HepG2 (cell line): Measurements from ENCODE around the gene PPIB. TPM values are rescaled to one million over a fixed set of nuclear protein-coding genes. Genes with fewer than 3 reads are reported as not detected.

Experiments used
- AKAP8 ChIP-seq: sonication (generic); formaldehyde crosslinking; IDR thresholded peaks from 2 replicates; pipeline ENCODE4 v1.5.1; 2020; ENCODE audit warnings: mild to moderate bottlenecking, missing genetic modification reagents
- ARNT ChIP-seq: fragments of 450-650 bp; IDR thresholded peaks from 2 replicates; pipeline ENCODE4 v1.6.1; 2017
- HNF1B ChIP-seq: sonication (generic); formaldehyde crosslinking; IDR thresholded peaks from 2 replicates; pipeline ENCODE4 v1.5.1; 2020; ENCODE audit warnings: mild to moderate bottlenecking, moderate library complexity, missing genetic modification reagents
- KDM5B ChIP-seq: sonication (generic); formaldehyde crosslinking; IDR thresholded peaks from 2 replicates; pipeline ENCODE4 v1.4.0; 2020; ENCODE audit warnings: missing genetic modification reagents, mild to moderate bottlenecking, borderline replicate concordance
- SNRNP70 ChIP-seq: fragments of 200-400 bp; formaldehyde crosslinking; IDR thresholded peaks from 2 replicates; pipeline ENCODE4 v1.6.1; 2017; ENCODE audit warnings: mild to moderate bottlenecking, low read depth, low read length, moderate library complexity
- SUZ12 ChIP-seq: fragments of 150-350 bp; IDR thresholded peaks from 2 replicates; pipeline ENCODE4 v1.6.1; 2014; ENCODE audit warnings: low read depth, low read length
- TGIF2 ChIP-seq: IDR thresholded peaks from 2 replicates; pipeline ENCODE4 v1.6.1; 2016; ENCODE audit warnings: control low read depth, missing compliant biosample characterization
- ZBTB7A ChIP-seq: sonication (generic); formaldehyde crosslinking; IDR thresholded peaks from 2 replicates; pipeline ENCODE4 v1.8.0; 2022; ENCODE audit warnings: mild to moderate bottlenecking, missing genetic modification reagents
- ZNF441 ChIP-seq: sonication (generic); formaldehyde crosslinking; IDR thresholded peaks from 2 replicates; pipeline ENCODE4 v1.7.0; 2021; ENCODE audit warnings: missing genetic modification reagents, borderline replicate concordance
- ZNF660 ChIP-seq: sonication (generic); formaldehyde crosslinking; IDR thresholded peaks from 2 replicates; pipeline ENCODE4 v1.5.1; 2020; ENCODE audit warnings: mild to moderate bottlenecking, low read depth, missing genetic modification reagents, borderline replicate concordance
- ZNF672 ChIP-seq: sonication (generic); formaldehyde crosslinking; IDR thresholded peaks from 2 replicates; pipeline ENCODE4 v1.8.1; 2022; ENCODE audit warnings: missing genetic modification reagents
- ZNF704 ChIP-seq: sonication (generic); formaldehyde crosslinking; IDR thresholded peaks from 2 replicates; pipeline ENCODE4 v1.8.1; 2023; ENCODE audit warnings: mild to moderate bottlenecking, inconsistent platforms, moderate library complexity, missing genetic modification reagents, borderline replicate concordance
- ZNF792 ChIP-seq: IDR thresholded peaks from 2 replicates; pipeline ENCODE4 v1.6.1; 2016
- polyA plus RNA-seq, 8 experiments: library from polyadenylated mRNA; depleted of rRNA in 3 of 8; stranded (reverse) in 7 of 8; unstranded in 1 of 8; fragments of >200 nt; fragmentation: Illumina TruSeq in 4 of 8; extraction: Trizol in 4 of 8; gene quantifications; 2 replicates each; pipeline versions ENCODE4 v1.2.1 to v1.2.3, GENCODE V29; 2011 to 2016; ENCODE audit warnings: low read depth in 4 of 8, missing spikeins in 1 of 8, mixed read lengths in 1 of 8; ENCODE audit not compliant: insufficient read depth in 1 of 8
- total RNA-seq, 5 experiments: library from RNA; depleted of rRNA; stranded (reverse); fragments of >200 nt; fragmentation: Illumina TruSeq; extraction: Trizol; gene quantifications; 2 replicates each; pipeline ENCODE4 v1.2.3, GENCODE V29; 2016; ENCODE audit warnings: low read depth in 1 of 5
- TF ChIP-seq, protein P1 (sequence below): sonication (generic); formaldehyde crosslinking; IDR thresholded peaks from 2 replicates; pipeline ENCODE4 v1.9.0; 2021; ENCODE audit warnings: mild to moderate bottlenecking, missing genetic modification reagents
- TF ChIP-seq, protein P2 (sequence below): sonication (generic); formaldehyde crosslinking; IDR thresholded peaks from 2 replicates; pipeline ENCODE4 v1.4.0; 2020; ENCODE audit warnings: mild to moderate bottlenecking, low read depth, missing genetic modification reagents
- TF ChIP-seq, protein P3 (sequence below): sonication (generic); formaldehyde crosslinking; IDR thresholded peaks from 2 replicates; pipeline ENCODE4; 2020; ENCODE audit warnings: missing genetic modification reagents, mild to moderate bottlenecking, borderline replicate concordance

The PPIB gene
- total and polyA plus RNA-seq, 2 of the 13 experiments (the other 11 are each of a cell fraction or from before 2014, with no cell fraction given): 780 to 882 TPM

- TF ChIP-seq, protein P1, sequence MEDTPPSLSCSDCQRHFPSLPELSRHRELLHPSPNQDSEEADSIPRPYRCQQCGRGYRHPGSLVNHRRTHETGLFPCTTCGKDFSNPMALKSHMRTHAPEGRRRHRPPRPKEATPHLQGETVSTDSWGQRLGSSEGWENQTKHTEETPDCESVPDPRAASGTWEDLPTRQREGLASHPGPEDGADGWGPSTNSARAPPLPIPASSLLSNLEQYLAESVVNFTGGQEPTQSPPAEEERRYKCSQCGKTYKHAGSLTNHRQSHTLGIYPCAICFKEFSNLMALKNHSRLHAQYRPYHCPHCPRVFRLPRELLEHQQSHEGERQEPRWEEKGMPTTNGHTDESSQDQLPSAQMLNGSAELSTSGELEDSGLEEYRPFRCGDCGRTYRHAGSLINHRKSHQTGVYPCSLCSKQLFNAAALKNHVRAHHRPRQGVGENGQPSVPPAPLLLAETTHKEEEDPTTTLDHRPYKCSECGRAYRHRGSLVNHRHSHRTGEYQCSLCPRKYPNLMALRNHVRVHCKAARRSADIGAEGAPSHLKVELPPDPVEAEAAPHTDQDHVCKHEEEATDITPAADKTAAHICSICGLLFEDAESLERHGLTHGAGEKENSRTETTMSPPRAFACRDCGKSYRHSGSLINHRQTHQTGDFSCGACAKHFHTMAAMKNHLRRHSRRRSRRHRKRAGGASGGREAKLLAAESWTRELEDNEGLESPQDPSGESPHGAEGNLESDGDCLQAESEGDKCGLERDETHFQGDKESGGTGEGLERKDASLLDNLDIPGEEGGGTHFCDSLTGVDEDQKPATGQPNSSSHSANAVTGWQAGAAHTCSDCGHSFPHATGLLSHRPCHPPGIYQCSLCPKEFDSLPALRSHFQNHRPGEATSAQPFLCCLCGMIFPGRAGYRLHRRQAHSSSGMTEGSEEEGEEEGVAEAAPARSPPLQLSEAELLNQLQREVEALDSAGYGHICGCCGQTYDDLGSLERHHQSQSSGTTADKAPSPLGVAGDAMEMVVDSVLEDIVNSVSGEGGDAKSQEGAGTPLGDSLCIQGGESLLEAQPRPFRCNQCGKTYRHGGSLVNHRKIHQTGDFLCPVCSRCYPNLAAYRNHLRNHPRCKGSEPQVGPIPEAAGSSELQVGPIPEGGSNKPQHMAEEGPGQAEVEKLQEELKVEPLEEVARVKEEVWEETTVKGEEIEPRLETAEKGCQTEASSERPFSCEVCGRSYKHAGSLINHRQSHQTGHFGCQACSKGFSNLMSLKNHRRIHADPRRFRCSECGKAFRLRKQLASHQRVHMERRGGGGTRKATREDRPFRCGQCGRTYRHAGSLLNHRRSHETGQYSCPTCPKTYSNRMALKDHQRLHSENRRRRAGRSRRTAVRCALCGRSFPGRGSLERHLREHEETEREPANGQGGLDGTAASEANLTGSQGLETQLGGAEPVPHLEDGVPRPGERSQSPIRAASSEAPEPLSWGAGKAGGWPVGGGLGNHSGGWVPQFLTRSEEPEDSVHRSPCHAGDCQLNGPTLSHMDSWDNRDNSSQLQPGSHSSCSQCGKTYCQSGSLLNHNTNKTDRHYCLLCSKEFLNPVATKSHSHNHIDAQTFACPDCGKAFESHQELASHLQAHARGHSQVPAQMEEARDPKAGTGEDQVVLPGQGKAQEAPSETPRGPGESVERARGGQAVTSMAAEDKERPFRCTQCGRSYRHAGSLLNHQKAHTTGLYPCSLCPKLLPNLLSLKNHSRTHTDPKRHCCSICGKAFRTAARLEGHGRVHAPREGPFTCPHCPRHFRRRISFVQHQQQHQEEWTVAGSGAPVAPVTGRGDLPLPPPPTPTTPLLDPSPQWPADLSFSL (CRISPR knock-in tag): no peak
- TF ChIP-seq ZNF660 (CRISPR knock-in tag): no peak
- TF ChIP-seq TGIF2 (CRISPR knock-in tag): no peak
- no peak for TF ChIP-seq ZNF792 (CRISPR knock-in tag)
- no peak for TF ChIP-seq ARNT
- peak; percentile 48; the same call in 1 of the 2 replicates for TF ChIP-seq KDM5B (CRISPR knock-in tag)
- no peak for TF ChIP-seq ZNF441 (CRISPR knock-in tag)
- peak; percentile 21; the same call in 1 of the 2 replicates for TF ChIP-seq ZBTB7A (CRISPR knock-in tag)
- TF ChIP-seq ZNF704 (CRISPR knock-in tag): no peak
- TF ChIP-seq SNRNP70: no peak
- TF ChIP-seq HNF1B (CRISPR knock-in tag): peak; percentile 85
- TF ChIP-seq, protein P2, sequence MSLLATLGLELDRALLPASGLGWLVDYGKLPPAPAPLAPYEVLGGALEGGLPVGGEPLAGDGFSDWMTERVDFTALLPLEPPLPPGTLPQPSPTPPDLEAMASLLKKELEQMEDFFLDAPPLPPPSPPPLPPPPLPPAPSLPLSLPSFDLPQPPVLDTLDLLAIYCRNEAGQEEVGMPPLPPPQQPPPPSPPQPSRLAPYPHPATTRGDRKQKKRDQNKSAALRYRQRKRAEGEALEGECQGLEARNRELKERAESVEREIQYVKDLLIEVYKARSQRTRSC (CRISPR knock-in tag): no peak
- TF ChIP-seq ZNF672 (CRISPR knock-in tag): no peak
- TF ChIP-seq, protein P3, sequence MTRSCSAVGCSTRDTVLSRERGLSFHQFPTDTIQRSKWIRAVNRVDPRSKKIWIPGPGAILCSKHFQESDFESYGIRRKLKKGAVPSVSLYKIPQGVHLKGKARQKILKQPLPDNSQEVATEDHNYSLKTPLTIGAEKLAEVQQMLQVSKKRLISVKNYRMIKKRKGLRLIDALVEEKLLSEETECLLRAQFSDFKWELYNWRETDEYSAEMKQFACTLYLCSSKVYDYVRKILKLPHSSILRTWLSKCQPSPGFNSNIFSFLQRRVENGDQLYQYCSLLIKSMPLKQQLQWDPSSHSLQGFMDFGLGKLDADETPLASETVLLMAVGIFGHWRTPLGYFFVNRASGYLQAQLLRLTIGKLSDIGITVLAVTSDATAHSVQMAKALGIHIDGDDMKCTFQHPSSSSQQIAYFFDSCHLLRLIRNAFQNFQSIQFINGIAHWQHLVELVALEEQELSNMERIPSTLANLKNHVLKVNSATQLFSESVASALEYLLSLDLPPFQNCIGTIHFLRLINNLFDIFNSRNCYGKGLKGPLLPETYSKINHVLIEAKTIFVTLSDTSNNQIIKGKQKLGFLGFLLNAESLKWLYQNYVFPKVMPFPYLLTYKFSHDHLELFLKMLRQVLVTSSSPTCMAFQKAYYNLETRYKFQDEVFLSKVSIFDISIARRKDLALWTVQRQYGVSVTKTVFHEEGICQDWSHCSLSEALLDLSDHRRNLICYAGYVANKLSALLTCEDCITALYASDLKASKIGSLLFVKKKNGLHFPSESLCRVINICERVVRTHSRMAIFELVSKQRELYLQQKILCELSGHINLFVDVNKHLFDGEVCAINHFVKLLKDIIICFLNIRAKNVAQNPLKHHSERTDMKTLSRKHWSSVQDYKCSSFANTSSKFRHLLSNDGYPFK: peak; percentile 18; the same call in 1 of the 2 replicates
- TF ChIP-seq AKAP8 (CRISPR knock-in tag): no peak
- no peak for TF ChIP-seq SUZ12
Measured at GRCh38 chr15:64153480-64154367, 9.1 kb downstream of the PPIB start (continued).
